T-helper 1 cell (primary cell): ENCODE data around the gene ADAMTS13.

Experiments
- DNase-seq, 5 donors: peaks; one replicate each; pipeline ENCODE4 v3.0.0-alpha.2; 2012 to 2020

Gene ADAMTS13

GRCh38 chr9:133473743-133474142 is 51.6 kb downstream of the ADAMTS13 start:
- DNase-seq = no peak

GRCh38 chr9:133474215-133474614 is 52.0 kb downstream of the ADAMTS13 start:
- no peak for DNase-seq

DNA sequence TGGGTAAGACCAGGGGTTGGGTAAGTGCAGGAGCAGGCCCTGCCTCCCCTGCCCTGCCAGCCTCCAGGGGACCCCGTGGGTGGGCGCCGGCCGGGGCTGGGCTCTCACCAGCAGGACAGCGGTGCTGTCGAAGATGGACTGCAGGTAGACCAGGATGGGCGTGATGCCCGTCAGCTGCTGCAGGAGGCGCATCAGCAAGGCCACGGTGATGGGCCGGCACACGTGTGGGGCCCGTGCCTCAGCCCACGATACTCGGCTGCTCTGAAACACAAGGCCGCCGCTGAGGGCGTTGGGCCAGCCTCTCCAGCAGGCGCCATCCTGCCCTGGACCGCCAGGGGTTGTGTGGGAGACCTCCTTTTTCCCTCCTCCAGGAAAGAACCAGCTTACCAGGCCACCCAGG is 52.7 kb downstream of the ADAMTS13 start:
- DNase-seq = no peak

DNA sequence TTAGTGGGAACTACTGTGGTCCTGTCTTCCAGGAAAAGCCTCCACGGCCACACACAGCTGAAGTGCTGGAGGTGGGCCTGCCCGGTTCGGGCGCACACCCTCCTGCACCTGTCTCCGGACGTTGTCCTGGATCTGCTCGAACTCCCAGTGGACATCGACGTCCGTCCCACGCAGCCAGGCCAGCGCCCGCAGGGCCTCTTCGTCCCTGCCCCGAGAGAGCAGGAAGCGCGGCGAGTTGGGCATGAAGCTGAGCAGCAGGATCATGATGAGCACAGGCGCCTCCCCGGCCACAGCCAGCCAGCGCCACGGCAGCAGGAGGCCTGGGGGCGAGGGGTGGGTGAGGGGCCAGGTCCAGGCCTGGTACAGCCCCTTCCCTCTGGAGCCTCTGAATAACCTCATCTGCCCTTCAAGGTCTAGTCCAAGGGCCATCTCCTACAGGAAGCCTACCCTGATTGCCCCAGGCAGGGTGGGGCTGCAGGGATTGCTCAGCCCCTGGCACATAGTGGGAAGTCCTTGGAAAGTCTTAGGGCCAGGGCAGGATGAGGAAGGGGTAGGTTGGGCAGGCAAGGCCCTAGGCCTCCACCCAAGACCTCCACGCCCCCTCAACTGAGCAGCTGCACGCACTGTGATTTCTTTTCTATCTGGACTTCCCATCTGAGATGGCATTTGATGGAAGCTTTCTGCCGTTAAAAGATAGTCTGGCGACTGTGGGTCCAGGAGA is 53.3 kb downstream of the ADAMTS13 start:
- no peak for DNase-seq

DNA sequence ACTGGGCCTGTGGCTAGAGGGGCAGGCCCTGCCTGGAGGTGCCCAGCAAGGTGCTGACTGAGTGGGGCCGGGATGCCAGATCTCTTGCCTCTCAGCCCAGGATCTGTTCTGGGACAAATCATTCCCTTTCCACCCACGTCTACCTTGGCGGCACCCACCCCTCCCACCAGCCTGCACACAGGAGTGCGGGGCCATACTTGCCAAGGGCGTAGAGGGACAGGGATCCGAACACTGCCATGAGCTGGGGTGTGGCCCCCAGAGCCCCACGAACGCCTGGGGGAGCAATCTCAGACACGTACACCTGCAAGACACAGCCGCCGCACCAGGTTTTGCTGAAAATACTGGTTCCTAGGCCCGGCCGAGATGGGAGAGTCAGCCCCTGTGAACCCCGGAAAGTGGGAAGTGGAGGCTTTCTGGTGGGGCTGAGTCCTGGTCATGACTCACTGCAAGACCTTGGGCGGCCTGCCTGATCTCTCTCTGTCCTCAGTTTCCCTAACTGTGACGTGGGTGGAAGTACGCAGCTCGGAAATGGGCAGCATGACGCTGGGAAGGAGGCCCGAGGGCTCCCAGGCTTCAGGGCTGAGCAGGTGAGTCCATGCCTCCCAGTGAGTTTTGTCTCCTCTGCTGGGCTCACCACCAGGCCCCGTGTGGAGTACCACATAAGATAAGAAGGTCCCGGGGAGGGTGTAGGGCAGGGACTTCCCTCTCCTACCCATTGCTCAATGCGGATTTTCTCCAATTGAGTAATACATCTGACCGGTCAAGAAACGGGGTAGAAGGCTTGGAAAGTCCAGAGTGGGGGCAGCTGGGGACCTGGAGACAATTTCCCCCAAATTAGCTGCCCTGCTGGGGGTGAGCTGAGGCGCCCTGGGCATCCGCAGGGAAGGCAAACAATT is 54.1 kb downstream of the ADAMTS13 start:
- DNase-seq = no peak

GRCh38 chr9:133476941-133477340 is 54.8 kb downstream of the ADAMTS13 start:
- DNase-seq = no peak

GRCh38 chr9:133477461-133477860 is 55.3 kb downstream of the ADAMTS13 start:
- no peak for DNase-seq

- DNase-seq = no peak
These were observed 56.1 kb downstream of the ADAMTS13 start for GRCh38 chr9:133477992-133478850.

GRCh38 chr9:133478851-133479711 is 56.9 kb downstream of the ADAMTS13 start, which contains the start of gene SLC2A6:
SLC2A6 (minus strand) TSS chr9:133479099; CDS start chr9:133479059, 40 bp downstream.
- peak; percentile 69 to 80 (median 75) for DNase-seq

DNA sequence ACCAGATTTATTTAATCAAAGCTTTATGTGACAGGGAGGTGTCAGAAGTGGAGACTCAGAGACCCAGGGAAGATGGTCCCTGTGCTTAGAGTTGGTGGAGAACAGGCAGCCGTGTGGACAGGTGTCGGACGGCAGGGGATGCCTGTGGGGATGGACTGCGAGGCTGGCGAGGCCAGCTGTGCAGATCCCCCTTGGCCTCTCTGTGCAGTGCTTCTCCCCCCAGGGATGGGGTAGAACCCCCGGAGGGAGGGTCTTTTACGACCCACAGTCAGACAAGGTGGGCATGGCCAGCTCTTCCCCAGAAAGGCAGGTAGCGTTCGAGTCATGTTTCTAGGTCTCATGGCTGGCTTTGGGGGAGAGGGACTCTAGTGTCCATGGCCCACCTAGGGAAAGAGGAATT is 61.4 kb downstream of the ADAMTS13 start:
- no peak for DNase-seq

DNA sequence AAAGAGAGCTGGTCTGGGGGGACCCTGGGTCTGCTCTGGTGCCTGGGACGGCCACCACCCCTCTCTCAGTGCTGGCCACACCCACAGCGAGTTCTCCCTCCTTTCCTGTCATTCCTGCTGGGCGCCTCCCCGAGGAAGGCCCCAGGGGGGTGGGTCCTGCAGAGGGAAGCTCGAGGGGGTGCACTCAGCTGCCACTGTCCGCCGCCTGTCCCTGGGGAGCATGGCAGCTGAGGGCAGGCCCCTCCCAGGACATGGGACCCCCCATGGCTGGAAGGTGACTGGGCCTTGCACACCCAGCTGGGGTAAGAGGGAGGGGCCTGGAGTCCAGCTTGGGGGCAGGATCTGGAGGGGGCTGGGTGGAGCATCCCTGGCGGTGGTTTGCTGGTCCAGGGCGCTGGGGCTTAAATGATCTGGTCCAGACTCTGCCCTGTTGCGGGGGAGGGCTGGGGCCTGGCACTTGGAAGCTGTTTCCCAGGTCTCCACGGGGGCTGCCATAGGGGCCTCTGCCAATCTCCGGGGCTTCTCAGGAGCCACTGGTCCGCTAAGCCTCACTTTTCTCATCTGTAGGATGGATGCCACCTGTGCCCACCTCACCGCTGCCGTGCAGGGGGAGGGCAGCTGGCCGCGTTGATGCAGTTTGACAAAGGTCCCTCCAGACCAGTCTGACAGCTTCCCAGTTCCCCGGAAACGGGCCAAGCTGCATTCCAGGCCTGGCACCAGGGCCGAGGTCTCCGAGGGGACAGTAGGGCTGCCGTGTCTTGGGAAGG is 62.7 kb downstream of the ADAMTS13 start:
- DNase-seq = no peak

DNA sequence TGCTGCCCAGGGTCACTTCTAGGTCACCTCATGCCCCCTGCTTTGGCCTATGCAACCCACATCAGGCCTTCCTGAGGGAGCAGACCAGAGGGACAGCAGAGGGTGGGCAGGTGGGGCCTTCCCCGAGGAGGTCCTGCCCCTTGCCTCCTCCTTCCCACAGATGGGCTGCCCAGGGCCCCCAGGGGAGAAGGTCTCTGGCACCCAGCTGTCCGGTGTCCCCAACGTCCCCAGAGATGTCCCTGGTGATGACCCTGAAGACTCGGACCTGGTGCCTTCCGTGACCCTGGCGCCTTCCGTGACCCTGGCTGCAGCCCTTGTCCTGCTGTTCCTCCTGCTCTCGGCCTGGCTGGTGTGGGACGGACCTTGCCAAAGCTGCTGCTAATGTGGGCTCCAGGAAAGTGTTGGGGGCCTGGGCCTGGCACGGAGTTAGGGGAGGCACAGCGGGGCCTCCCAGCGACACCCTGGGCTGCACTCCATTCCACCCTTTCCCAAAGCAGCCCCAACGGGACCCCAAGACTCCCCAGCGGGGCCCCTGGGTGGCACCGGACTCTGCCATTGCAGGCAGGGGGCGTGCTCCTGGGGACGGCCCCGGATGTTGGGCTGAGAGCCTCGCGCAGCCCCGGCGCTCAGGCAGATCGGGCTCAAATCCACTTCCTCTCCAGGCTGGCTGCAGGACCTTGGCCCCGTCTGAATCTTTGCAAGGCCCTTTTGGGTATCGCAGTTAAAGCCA is 63.5 kb downstream of the ADAMTS13 start:
- peak in 1 of 5 donors; percentile 15 for DNase-seq

- DNase-seq = no peak
These were observed 65.2 kb downstream of the ADAMTS13 start for GRCh38 chr9:133487331-133487725.

DNA sequence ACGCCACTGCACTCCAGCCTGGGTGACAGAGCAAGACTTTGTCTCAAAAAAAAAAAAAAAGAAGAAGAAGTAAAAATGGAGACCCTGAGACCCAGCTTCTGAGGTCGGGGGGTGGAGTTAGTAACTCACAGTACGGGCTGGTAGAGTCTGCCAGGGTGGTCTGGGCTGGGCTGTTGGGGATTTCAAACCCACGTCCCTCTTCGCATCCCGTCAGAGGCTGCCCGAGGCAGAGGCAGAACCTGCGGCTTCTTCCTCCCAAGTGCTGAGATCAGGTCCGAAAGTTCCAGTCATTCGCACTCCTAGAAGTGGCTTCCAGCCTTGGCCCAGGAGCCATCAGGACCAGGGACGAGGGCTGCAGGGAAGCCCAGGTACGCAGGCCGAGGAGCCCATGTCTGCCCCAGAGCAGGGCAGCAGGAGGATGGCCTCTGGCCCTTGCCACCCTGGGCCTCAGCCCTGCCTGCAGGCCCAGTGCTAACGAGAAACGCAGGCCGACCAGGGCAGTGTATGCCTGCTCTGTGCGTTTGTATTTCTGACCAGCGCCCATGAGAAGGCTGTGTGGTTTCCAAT is 66.6 kb downstream of the ADAMTS13 start:
- no peak for DNase-seq

DNA sequence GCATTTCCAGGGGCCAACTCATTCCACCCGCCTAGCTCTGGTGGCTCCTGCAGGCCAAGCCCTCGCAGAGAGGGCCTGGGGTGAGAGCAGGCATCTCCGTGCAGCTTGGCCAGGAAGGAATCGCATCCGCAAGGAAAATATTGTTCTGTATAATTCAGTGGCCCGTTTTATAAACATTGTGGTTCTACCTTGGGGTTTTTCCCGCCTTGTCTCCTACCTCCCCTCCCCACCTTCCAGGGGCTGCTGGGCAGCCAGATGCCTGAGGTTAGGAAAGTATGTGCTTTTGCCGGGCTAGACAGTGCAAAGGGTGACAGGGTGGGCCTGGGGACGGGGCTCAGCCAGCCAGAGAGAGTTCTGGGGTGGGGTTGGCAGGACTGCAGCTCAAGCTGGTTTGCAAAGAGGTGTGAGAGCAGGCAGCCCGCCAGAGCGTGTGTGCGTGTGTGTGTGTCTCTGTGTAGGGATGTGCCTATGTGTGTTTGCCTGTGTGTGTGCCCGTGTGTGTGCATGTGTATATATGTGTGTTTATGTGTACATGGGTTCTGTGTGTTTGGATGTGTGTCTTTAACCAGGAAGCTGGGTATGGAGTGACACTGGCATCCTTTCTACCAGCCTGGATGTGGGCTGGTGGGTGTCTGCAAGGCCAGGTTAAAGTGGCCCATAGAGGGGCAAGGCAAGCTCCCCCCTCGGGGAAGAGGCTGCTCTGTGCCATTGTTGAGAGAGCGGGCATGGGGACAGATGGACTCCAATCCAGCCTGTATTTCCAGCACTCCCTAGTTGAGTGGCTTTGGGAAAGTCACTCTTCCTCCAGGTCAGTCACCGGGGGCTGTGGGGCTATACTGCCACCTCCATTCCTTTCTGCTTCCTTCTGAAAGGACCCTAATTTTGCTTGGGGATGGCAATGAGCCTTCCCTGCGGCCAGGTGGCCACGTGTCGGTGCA is 67.4 kb downstream of the ADAMTS13 start:
- no peak for DNase-seq

DNA sequence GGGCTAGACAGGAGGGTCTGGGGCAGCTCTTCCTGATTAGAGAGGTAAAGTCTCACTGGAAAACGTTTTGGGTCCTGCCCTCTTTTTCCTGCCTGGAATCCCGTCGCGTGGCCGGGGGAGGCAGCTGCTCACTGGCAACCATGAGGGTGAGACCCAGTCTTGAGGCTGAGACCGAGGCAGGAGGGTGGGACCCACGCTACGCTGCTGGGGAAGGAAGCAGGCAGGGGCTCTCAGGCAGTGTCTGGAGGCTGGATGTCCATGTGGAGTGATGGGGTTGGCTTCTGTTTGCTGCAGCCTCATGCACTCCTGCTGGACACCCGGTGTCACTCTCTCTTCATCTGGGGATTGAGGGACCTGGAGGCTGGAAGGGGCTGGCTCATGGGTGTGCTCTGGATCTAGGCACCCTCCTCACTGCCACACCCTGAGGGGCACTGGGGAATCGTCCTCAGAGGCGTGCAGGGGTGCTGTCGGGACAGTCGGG is 68.1 kb downstream of the ADAMTS13 start:
- DNase-seq = no peak

DNA sequence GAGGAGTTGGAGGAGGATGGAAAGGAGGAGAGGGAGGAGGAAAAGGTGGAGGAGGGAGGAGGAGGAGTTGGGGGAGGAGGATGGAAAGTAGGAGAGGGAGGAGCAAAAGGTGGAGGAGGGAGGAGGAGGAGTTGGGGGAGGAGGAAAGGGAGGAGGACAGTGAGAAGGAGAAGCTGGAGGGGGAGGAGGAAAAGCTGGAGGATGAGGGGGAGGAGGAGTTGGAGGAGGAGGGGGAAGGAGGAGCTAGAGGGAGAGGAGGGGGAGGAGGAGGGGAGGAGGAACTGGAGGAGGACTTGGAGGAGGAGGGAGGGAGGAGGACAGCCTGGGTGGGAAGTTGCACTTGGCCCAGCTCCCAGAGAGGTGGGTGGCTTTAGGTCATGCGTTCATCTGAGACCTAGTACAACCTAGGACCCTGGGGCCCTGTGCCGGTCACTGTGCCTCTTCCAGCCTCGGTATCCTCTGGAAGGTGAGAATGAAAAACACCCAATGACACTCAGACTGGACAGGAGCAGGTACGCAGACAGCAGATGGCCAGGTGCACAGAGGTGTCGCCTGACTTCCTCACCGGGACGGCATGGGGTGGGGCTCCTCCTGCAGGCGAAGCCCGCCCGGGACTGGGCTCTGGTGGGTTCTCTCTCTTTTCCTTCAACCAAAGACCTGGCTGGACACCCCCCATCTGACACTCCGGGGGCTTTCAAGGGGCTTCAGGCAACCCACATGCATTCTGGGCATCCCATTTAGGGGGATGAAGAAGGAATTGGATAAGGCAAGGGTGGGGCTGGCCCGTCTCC is 68.9 kb downstream of the ADAMTS13 start:
- DNase-seq = no peak

DNA sequence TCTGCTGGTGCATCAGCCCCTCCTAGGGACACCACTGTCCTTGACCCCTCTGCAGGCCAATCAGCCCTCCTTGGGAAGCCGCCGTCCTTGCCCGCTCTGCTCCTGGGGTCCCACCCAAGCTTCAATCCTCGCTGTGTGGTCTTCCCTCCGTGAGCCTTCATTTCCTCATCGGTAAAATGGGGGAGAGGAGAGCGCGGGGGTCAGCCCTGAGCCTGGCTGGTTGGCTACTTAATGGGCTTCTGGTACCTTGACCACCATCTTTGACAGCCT is 69.4 kb downstream of the ADAMTS13 start:
- DNase-seq = no peak
